HepG2 (cell line): ENCODE results near the gene CLEC4M. TPM values are rescaled to one million over a fixed set of nuclear protein-coding genes. Genes with fewer than 3 reads are reported as not detected.

Experiments
- CEBPZ ChIP-seq: IDR thresholded peaks from 2 replicates; pipeline ENCODE4 v1.6.1; 2012; ENCODE audit warnings: low read length, improper control_type of control experiment
- KDM2A ChIP-seq: sonication (generic); formaldehyde crosslinking; IDR thresholded peaks from 2 replicates; pipeline ENCODE4 v1.4.0; 2020; ENCODE audit warnings: low read depth, missing genetic modification reagents, borderline replicate concordance
- NR2F6 ChIP-seq, 2 experiments: IDR thresholded peaks; 2 replicates each; pipeline ENCODE4 v1.6.1; 2016; ENCODE audit warnings: antibody characterized with exemption in 1 of 2, mild to moderate bottlenecking in 1 of 2
- SP2 ChIP-seq: sonication (generic); formaldehyde crosslinking; IDR thresholded peaks from 2 replicates; pipeline ENCODE4 v1.5.1; 2020; ENCODE audit warnings: mild to moderate bottlenecking, missing genetic modification reagents
- SUZ12 ChIP-seq: fragments of 150-350 bp; IDR thresholded peaks from 2 replicates; pipeline ENCODE4 v1.6.1; 2014; ENCODE audit warnings: low read depth, low read length
- XBP1 ChIP-seq: sonication (generic); formaldehyde crosslinking; IDR thresholded peaks from 2 replicates; pipeline ENCODE4 v1.5.0; 2020; ENCODE audit warnings: missing genetic modification reagents
- ZBTB34 ChIP-seq: sonication (generic); formaldehyde crosslinking; IDR thresholded peaks from 2 replicates; pipeline ENCODE4 v1.8.0; 2022; ENCODE audit warnings: mild to moderate bottlenecking, missing genetic modification reagents
- ZNF143 ChIP-seq: sonication (generic); formaldehyde crosslinking; IDR thresholded peaks from 2 replicates; pipeline ENCODE4 v1.4.0; 2020; ENCODE audit warnings: missing genetic modification reagents
- ZNF432 ChIP-seq: sonication (generic); formaldehyde crosslinking; IDR thresholded peaks from 2 replicates; pipeline ENCODE4 v1.5.0; 2020; ENCODE audit warnings: missing genetic modification reagents, mild to moderate bottlenecking, borderline replicate concordance
- ZNF609 ChIP-seq: sonication (generic); formaldehyde crosslinking; IDR thresholded peaks from 2 replicates; pipeline ENCODE4 v1.4.0; 2020; ENCODE audit warnings: mild to moderate bottlenecking, missing genetic modification reagents, borderline replicate concordance
- polyA plus RNA-seq, 8 experiments: library from polyadenylated mRNA; depleted of rRNA in 3 of 8; stranded (reverse) in 7 of 8; unstranded in 1 of 8; fragments of >200 nt; fragmentation: Illumina TruSeq in 4 of 8; extraction: Trizol in 4 of 8; gene quantifications; 2 replicates each; pipeline versions ENCODE4 v1.2.1 to v1.2.3, GENCODE V29; 2011 to 2016; ENCODE audit warnings: low read depth in 4 of 8, missing spikeins in 1 of 8, mixed read lengths in 1 of 8; ENCODE audit not compliant: insufficient read depth in 1 of 8
- total RNA-seq, 5 experiments: library from RNA; depleted of rRNA; stranded (reverse); fragments of >200 nt; fragmentation: Illumina TruSeq; extraction: Trizol; gene quantifications; 2 replicates each; pipeline ENCODE4 v1.2.3, GENCODE V29; 2016; ENCODE audit warnings: low read depth in 1 of 5

Gene CLEC4M
- total and polyA plus RNA-seq, 2 of the 13 experiments (the other 11 are each of a cell fraction or from before 2014, with no cell fraction given): not detected

DNA sequence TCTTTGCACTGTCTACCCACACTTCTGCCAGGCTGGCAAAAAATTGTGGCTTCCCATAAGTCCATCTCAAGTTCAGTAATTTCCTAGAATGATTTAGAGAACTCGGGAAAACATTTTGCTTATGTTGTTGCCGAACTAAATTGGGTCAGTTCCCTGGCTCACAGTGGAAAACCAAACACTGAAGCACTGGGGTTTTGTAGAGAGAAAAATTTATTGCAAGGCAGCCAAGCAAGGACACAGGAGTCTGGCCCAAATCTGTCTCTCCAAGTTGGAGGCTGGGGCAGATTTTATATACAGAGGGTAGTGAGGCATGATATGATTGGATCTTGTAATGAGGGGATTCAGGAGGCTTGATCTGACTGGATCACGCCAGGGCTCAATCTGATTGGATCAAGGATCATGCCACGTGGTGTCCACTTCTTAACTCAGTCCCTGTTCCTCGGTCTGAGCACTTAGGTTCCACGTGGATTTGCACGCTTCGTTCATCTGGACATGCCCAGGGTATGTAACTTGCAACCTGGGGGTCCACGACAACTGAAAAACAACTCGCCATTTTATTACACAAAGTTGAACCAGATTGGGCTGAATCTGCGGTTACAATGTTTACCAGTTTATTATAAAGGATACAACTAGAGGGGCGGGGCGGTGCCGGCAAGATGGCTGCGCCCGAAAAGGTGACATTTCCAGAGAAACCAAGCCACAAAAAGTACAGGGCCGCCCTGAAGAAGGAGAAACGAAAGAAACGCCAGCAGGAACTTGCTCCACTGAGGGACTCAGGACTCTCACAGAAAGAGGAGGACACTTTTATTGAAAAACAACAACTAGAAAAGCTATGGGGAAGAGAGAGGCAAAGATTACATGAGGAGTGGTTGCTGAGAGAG lies 23.0 kb upstream of the CLEC4M start (continued):
- TF ChIP-seq KDM2A (CRISPR knock-in tag) (no peak), CEBPZ (no peak), ZBTB34 (no peak), ZNF143 (no peak), SUZ12 (no peak), SP2 (CRISPR knock-in tag) (no peak), XBP1 (CRISPR knock-in tag) (no peak), ZNF609 (no peak), ZNF432 (no peak), NR2F6 (IDR thresholded peaks at IDR 0.05) (no peak), NR2F6 (CRISPR knock-in tag; IDR thresholded peaks at IDR 0.05) (no peak)
